Measurements from ENCODE around the gene ENAH. TPM values are rescaled to one million over a fixed set of nuclear protein-coding genes. Genes with fewer than 3 reads are reported as not detected.
"Not testable (repeated sequence)": the region's sequence is repeated elsewhere in the genome, so short reads cannot be mapped to it uniquely, and the experiment has no call there.

ENAH gene
- polyA plus RNA-seq, 1 donor from 2014 or later: 0.04 TPM

GRCh38 chr1:225510740-225511139, 142.2 kb downstream of the ENAH start:
- not testable (repeated sequence) for H3K27ac Mint-ChIP-seq, H3K36me3 Mint-ChIP-seq, H3K4me3 Mint-ChIP-seq, H3K4me1 Mint-ChIP-seq, H3K27me3 Mint-ChIP-seq, H3K9me3 Mint-ChIP-seq

DNA sequence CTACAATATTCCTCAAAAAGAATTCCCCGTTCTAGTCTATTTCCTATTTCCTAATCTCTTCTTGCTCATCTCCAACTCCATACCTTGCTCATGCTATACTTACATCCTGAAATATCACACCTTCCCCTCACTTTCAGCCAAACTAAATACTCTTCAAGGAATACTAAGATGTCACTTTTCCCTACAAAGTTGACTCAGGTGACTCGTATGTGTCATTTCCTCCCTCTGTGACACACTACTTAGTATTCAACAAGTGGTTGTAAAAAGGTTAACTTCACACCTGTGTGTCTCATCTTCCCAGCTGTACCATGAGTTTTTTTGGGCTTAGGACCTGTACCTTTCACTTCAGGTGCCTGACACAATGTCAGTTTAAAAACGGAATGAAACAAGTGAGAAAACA, 143.2 kb downstream of the ENAH start:
- no peaks in the 10 kb centered on the region for H3K27me3 Mint-ChIP-seq
- H3K27ac Mint-ChIP-seq: no peak overlapping the region
- H3K9me3 Mint-ChIP-seq: no peaks in the 10 kb centered on the region
- H3K4me1 Mint-ChIP-seq: no peaks in the 10 kb centered on the region
- H3K4me3 Mint-ChIP-seq: no peak overlapping the region
- no peaks in the 10 kb centered on the region for H3K36me3 Mint-ChIP-seq

DNA sequence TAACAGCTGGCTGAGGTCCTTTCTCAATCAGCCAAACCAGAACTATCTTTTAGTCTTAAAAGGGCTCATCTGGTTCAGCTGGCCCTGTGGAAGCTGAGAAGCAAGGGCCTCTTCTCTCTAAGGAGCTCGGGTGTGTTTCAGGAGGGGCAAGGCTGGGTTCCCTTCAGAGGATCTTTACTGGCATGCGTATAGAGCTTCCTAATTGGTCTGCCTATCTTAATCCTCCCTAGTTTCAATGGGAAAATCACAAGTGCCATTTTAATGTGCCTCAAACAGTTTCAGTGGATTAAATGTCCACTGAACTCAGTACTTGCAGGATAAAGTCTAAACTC, 143.6 kb downstream of the ENAH start:
- Mint-ChIP-seq H3K36me3 (no peaks in the 10 kb centered on the region), H3K4me3 (no peak overlapping the region), H3K27me3 (no peaks in the 10 kb centered on the region), H3K4me1 (no peaks in the 10 kb centered on the region), H3K9me3 (no peaks in the 10 kb centered on the region), H3K27ac (no peak overlapping the region)

DNA sequence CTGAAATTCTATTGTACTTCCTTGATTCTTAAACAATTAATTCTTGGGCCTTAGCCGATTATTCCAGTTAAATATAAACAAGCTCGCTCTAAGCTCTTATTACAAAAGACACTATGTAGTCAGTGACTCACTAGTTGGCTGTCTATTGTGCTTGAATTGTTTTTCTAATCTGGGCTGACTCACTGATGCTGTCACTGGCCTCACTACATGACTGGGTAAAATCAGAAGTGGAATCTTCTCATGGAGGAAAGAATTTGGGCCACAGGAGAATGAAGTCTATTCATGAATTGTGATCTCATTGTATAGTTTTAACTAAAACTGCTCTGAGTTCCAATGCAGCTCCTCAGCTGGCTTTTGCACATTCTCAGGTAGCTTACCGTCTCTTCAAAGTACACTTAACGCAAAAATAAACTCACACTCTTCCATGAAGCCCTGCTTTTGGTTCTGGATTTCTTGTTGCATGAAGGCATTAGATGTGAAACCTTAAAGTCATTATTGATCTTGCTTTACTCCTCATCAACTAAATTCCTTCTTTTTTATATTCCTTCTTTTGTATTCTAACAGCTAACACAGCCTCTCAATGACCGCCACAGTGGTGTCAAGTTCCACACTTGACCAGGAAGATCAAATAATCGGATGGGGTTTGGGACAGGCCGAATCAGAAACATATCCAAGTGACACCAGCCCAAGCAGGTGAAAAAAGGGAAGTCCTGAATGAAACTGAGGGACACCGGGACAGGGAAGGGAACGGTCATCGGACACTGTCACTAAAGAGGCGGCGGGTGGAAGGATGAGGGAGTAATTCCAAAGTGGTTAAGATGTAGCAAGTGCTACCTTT, 144.2 kb downstream of the ENAH start:
- Mint-ChIP-seq H3K4me1 (no peaks in the 10 kb centered on the region), H3K27me3 (no peaks in the 10 kb centered on the region), H3K27ac (no peak overlapping the region)

DNA sequence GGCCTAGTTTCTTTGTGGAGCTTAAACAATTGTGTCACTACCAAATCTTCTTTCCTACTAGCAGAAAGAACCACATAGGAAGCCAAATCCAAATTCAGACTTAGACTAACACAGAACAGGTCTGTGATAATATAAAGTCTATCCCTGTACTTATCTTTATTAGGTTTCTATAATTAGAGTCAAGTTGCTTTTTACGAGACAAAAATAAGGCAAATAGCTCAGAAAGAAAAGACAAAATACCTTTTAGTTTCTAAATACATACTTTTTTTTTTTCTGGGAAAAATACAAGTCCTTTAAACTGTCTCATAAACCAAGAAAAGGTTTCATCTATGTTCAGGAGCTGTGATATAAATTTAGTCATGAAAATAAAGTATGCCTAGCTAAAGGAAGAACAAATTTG, 146.2 kb downstream of the ENAH start:
- H3K4me3 Mint-ChIP-seq: no peak overlapping the region
- no peaks in the 10 kb centered on the region for H3K36me3 Mint-ChIP-seq
- no peaks in the 10 kb centered on the region for H3K4me1 Mint-ChIP-seq
- no peak overlapping the region for H3K27ac Mint-ChIP-seq
- no peaks in the 10 kb centered on the region for H3K9me3 Mint-ChIP-seq
- H3K27me3 Mint-ChIP-seq: no peaks in the 10 kb centered on the region

More for the DNA sequence above, 144.2 kb downstream of the ENAH start:
- Mint-ChIP-seq H3K9me3 (no peaks in the 10 kb centered on the region), H3K4me3 (no peak overlapping the region), H3K36me3 (no peaks in the 10 kb centered on the region)

GRCh38 chr1:225504776-225505175, 148.1 kb downstream of the ENAH start:
- Mint-ChIP-seq H3K27me3 (no peaks in the 10 kb centered on the region), H3K9me3 (no peaks in the 10 kb centered on the region), H3K27ac (no peak overlapping the region), H3K4me1 (peaks cover 4 to 6% (median 5%) of the 10 kb centered on the region in 3 donors), H3K36me3 (no peaks in the 10 kb centered on the region), H3K4me3 (no peak overlapping the region)

- no peaks in the 10 kb centered on the region for H3K27me3 Mint-ChIP-seq
- no peaks in the 10 kb centered on the region for H3K9me3 Mint-ChIP-seq
- H3K36me3 Mint-ChIP-seq: no peaks in the 10 kb centered on the region
- H3K27ac Mint-ChIP-seq: no peak overlapping the region
- H3K4me3 Mint-ChIP-seq: no peak overlapping the region
- H3K4me1 Mint-ChIP-seq: peaks cover 4 to 6% (median 5%) of the 10 kb centered on the region in 3 donors
These were observed 152.2 kb downstream of the ENAH start for GRCh38 chr1:225500624-225501192.

DNA sequence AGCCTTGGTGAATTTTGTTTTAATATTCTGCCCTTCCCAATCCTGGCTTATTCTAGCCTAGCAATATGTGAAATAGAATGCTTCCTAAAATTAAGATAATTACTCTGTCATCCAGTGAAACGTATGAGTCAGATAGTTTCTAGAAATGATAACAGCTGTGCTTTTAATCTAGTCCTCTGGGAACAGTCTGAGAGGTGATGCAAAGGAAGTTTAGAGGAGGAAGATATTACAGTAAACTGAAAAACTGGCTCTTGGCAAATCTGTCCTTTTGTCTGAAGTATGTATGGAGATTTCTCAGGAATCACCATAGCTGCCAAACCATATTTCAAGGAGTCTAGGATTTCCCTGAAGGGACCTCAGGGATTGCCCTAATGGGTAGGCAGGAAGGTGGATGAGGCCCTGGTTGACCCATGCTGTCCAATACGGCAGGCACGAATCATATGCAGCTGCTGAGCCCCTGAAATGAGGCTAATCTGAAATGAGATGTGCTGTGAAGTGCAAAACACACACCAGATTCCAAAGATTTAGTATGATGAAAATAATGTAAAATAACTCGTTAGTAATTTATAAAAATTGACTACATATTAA, 154.3 kb downstream of the ENAH start:
- Mint-ChIP-seq H3K36me3 (no peaks in the 10 kb centered on the region), H3K27ac (no peak overlapping the region), H3K4me1 (peaks cover 6 to 10% (median 7%) of the 10 kb centered on the region in 3 donors), H3K4me3 (no peak overlapping the region), H3K9me3 (no peaks in the 10 kb centered on the region), H3K27me3 (no peaks in the 10 kb centered on the region)

DNA sequence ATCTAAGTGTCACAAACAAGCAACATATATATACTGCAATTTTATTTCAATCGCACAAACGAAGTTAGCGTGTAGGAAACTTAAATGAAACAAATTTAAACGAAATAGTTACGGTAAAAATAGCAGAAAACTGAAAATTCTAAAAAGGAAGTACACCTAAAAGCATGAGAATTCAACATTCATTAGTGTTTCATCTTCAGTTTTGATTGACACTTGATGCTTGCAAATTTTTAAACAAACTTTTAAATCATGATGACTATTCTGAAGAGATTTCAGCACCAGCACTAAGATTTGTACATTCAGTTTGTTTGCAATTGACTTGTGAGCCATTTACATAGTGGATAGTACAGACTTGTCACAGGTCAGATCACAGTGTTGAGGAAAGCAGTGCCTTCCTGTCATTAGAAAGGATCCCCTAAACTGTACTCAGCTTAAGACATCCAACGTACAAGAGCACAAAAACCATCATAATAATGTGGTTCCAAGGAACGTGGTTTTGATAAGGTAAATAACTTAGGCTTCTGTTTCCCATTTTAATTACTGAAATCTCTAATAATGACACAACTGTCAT, 158.0 kb downstream of the ENAH start:
- Mint-ChIP-seq H3K27ac (no peak overlapping the region), H3K4me3 (no peak overlapping the region), H3K27me3 (no peaks in the 10 kb centered on the region), H3K36me3 (no peaks in the 10 kb centered on the region), H3K4me1 (peaks cover 0 to 4% (median 4%) of the 10 kb centered on the region in 3 donors), H3K9me3 (no peaks in the 10 kb centered on the region)

DNA sequence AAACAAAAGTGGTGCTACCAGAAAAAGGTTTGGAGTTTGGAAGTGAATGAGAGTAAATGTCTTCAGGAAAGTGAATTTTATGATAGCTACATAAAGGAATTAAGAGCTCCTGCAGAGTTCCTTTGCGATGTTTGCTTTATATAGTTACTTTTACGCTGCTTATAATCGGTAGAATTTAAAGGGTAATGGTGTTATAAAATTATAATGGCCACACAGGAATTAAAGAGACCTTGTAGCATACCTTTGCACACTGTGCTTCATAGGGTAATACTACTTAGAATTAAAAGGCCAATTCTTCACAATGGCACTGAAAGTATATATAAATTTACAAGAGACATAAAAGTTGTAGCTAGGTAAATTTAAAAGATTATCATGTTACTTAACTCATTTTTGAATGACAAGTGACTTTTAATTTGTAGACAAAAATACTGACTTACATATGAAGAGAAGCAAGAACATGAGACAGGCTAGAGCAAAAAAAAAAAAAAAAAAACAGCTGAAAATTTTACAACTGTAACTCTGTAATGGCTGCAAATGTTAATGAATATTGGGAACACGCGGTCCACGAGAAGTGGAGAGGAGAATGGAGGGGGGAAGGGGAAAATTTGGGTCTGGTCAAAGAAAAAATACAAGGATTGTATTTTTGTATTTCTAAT, 159.2 kb downstream of the ENAH start:
- Mint-ChIP-seq H3K9me3 (no peaks in the 10 kb centered on the region), H3K36me3 (no peaks in the 10 kb centered on the region), H3K27ac (no peak overlapping the region), H3K27me3 (no peaks in the 10 kb centered on the region), H3K4me3 (no peak overlapping the region), H3K4me1 (peaks cover under 1 to 4% (median 2%) of the 10 kb centered on the region in 3 donors)

- Mint-ChIP-seq H3K27ac (no peak overlapping the region), H3K4me3 (no peak overlapping the region), H3K4me1 (peaks cover 0 to 5% (median 3%) of the 10 kb centered on the region in 3 donors), H3K36me3 (no peaks in the 10 kb centered on the region), H3K27me3 (peaks cover 7% of the 10 kb centered on the region), H3K9me3 (no peaks in the 10 kb centered on the region)
These were observed 164.2 kb downstream of the ENAH start for GRCh38 chr1:225488676-225489075.

DNA sequence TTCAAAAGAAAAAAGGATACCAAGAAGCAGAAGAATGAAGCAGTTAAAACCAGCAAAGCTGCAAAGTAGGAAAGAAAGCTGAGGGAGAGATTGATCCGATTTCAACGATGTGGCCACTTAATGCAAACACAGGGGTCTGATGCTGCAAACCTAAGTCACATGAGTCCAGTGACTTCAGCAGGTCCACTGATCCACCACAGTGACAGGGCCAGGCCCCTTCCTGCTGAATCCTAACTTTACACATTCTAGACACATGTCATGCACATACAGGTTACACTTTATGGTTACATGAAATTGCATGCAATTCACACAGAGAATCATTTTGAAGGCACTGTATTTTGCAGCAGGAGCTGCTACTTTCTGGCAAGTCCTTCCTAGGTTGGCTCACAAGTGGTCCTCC, 166.1 kb downstream of the ENAH start:
- Mint-ChIP-seq H3K9me3 (no peaks in the 10 kb centered on the region), H3K27ac (no peak overlapping the region), H3K27me3 (peaks cover 7% of the 10 kb centered on the region), H3K36me3 (no peaks in the 10 kb centered on the region), H3K4me3 (no peak overlapping the region), H3K4me1 (peaks cover under 1 to 9% (median 8%) of the 10 kb centered on the region in 3 donors)

DNA sequence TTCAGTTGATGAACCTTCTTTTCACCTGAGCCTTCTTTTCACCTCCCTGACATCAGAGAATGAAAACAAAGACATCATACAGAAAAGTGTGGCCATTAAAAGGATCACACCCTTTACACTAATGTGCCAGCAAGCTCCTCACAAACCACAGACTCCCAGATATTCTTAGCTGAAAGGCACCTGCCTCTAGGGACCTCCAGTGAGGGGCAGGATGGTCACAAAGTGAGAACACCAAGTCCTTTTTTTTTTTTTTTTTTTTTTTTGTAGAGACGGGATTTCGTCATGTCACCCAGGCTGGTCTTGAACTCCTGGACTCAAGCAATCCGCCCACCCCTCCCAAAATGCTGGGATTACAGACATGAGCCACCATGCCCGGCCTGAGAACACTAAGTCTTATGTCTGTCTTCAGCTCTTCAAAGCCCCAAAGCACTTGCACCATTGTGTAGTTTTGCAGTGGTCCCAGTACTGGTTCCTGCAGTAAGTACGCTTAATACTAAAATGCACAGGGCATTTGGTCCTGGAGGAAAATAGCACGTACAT, 166.9 kb downstream of the ENAH start:
- no peaks in the 10 kb centered on the region for H3K36me3 Mint-ChIP-seq
- no peak overlapping the region for H3K4me3 Mint-ChIP-seq
- H3K27ac Mint-ChIP-seq: no peak overlapping the region
- peaks cover 6 to 15% (median 13%) of the 10 kb centered on the region in 3 donors for H3K4me1 Mint-ChIP-seq
- H3K9me3 Mint-ChIP-seq: no peaks in the 10 kb centered on the region
- H3K27me3 Mint-ChIP-seq: peaks cover 9% of the 10 kb centered on the region

DNA sequence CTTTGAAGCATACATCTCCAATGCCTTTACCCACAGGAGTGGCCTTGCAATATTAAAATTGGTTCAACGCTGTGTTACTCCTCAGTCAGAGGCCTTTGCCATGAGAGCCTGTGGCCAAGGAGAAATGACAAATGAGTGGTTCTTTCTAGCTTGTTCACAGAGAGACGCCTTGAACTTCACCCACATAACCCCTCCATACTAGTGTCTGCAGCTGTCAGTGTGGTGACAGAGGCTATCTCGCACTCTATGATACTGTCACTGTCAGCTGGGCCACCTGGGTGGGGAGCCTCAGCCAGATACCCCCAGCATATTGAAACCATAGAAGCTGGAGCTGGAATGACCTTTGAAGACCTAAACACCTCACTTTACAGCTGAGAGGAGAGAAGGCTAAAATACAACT, 167.7 kb downstream of the ENAH start:
- H3K4me3 Mint-ChIP-seq: no peak overlapping the region
- peaks cover 14 to 23% (median 21%) of the 10 kb centered on the region in 3 donors for H3K4me1 Mint-ChIP-seq
- no peak overlapping the region for H3K27ac Mint-ChIP-seq
- no peaks in the 10 kb centered on the region for H3K9me3 Mint-ChIP-seq
- H3K36me3 Mint-ChIP-seq: no peaks in the 10 kb centered on the region
- H3K27me3 Mint-ChIP-seq: peaks cover 9% of the 10 kb centered on the region
